DMS114 treated with DMSO at 0.1 percent for 48 hours (cell line): ENCODE results near the gene OSBPL6.
"Not testable (repeated sequence)": the region's sequence is repeated elsewhere in the genome, so short reads cannot be mapped to it uniquely, and the experiment has no call there.

Experiments
- DNase-seq: peaks from one replicate; lab custom pipeline; 2025; ENCODE audit not compliant: unreplicated experiment; lab: John Stamatoyannopoulos, UW

Gene OSBPL6

GRCh38 chr2:178193823-178194599 is at the start of gene OSBPL6:
Gene OSBPL6 (plus strand): TSS chr2:178194512. CDS start chr2:178306185, 111,673 bp downstream.
- DNase-seq, result peak; percentile 42

GRCh38 chr2:178152033-178152432 is 42.3 kb upstream of the OSBPL6 start:
- no peak for DNase-seq

- DNase-seq, result no peak
These were observed 41.8 kb upstream of the OSBPL6 start for GRCh38 chr2:178152542-178152941.

- no peak for DNase-seq
These were observed 41.3 kb upstream of the OSBPL6 start for GRCh38 chr2:178152977-178153376.

GRCh38 chr2:178153878-178154277 is 40.4 kb upstream of the OSBPL6 start:
- not testable (repeated sequence) for DNase-seq

GRCh38 chr2:178155524-178155923 is 38.8 kb upstream of the OSBPL6 start:
- DNase-seq, result no peak

GRCh38 chr2:178157574-178157973 is 36.7 kb upstream of the OSBPL6 start:
- DNase-seq, result no peak

- DNase-seq, result no peak
These were observed 34.3 kb upstream of the OSBPL6 start for GRCh38 chr2:178159966-178160365.

GRCh38 chr2:178160601-178161000 is 33.7 kb upstream of the OSBPL6 start:
- no peak for DNase-seq

GRCh38 chr2:178163395-178163794 is 30.9 kb upstream of the OSBPL6 start:
- no peak for DNase-seq

- DNase-seq, result no peak
These were observed 30.4 kb upstream of the OSBPL6 start for GRCh38 chr2:178163911-178164310.

GRCh38 chr2:178173657-178174056 is 20.7 kb upstream of the OSBPL6 start:
- no peak for DNase-seq

- no peak for DNase-seq
These were observed 17.1 kb upstream of the OSBPL6 start for GRCh38 chr2:178177066-178177679.

- not testable (repeated sequence) for DNase-seq
These were observed 13.7 kb upstream of the OSBPL6 start for GRCh38 chr2:178180648-178181047.

GRCh38 chr2:178187861-178188260 is 6.5 kb upstream of the OSBPL6 start:
- no peak for DNase-seq

- no peak for DNase-seq
These were observed 5.8 kb upstream of the OSBPL6 start for GRCh38 chr2:178188466-178188865.

GRCh38 chr2:178191004-178191508 is 3.3 kb upstream of the OSBPL6 start:
- DNase-seq, result no peak

GRCh38 chr2:178191511-178191910 is 2.8 kb upstream of the OSBPL6 start:
- no peak for DNase-seq

- no peak for DNase-seq
These were observed 853 bp upstream of the OSBPL6 start for GRCh38 chr2:178193496-178193822.

- peak; percentile 12 for DNase-seq
These were observed 483 bp downstream of the OSBPL6 start for GRCh38 chr2:178194600-178195389.

GRCh38 chr2:178195390-178196166 is 1.3 kb downstream of the OSBPL6 start:
- no peak for DNase-seq
